OCI-LY7 (cell line): ENCODE measurements around the gene UBA1.

Experiments used
- CTCF ChIP-seq: fragments of 200-600 bp; sonication (generic); conservative IDR thresholded peaks from 2 replicates; pipeline ENCODE4 v1.5.1; 2014; ENCODE audit warnings: mild to moderate bottlenecking, antibody characterized with exemption, low read length, moderate library complexity, mixed read lengths
- EZH2phosphoT487 ChIP-seq: fragments of 200-600 bp; sonication (generic); IDR thresholded peaks from 2 replicates; pipeline ENCODE4 v1.6.1; 2018; ENCODE audit warnings: low read depth, borderline replicate concordance, mild to moderate bottlenecking, mixed run types, antibody characterized with exemption, low read length, moderate library complexity, mixed read lengths

DNA sequence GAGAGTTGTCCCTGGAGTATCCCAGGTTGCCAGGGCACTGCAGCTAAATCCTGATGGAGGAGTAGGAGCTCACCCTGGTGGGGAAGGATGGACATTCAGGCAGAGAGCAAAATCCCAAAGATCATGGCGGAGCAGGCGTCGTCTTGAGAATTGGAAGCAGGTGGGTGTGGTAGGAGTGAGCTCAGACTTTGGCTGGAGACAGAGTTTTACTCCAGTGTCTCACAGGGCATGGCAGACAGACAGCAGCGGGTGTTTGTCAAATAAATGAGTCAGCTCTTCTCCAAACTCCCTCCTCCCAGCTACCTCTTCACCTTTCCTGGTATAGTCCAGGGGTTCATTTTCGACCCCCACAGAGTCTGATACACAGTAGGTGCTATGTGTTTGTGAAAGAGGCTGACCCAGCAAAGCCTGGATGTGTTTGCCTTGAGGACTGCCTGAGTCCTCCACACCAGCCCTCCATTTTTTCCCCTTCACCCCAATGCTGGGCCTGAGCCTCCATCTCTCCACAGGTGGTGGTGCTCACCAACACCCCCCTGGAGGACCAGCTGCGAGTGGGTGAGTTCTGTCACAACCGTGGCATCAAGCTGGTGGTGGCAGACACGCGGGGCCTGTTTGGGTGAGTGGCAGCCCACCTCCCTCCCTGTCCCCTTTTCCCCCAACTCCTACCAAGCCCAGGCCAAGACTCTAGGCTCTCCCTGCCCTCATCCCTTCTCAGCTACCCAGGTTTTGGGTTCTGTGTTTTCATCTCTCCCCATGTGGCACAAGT lies 6.9 kb downstream of the UBA1 start:
- TF ChIP-seq CTCF (no peak), EZH2phosphoT487 (no peak)
